Ammon's horn (tissue), 1 donor: ENCODE results near the gene BLVRA.
"Not testable (repeated sequence)": the region's sequence is repeated elsewhere in the genome, so short reads cannot be mapped to it uniquely, and the experiment has no call there.

ENCODE experiments used
- DNase-seq: peaks from one replicate; pipeline ENCODE4 v3.0.0-alpha.2; 2016; ENCODE audit warnings: low spot score

Gene BLVRA

DNA sequence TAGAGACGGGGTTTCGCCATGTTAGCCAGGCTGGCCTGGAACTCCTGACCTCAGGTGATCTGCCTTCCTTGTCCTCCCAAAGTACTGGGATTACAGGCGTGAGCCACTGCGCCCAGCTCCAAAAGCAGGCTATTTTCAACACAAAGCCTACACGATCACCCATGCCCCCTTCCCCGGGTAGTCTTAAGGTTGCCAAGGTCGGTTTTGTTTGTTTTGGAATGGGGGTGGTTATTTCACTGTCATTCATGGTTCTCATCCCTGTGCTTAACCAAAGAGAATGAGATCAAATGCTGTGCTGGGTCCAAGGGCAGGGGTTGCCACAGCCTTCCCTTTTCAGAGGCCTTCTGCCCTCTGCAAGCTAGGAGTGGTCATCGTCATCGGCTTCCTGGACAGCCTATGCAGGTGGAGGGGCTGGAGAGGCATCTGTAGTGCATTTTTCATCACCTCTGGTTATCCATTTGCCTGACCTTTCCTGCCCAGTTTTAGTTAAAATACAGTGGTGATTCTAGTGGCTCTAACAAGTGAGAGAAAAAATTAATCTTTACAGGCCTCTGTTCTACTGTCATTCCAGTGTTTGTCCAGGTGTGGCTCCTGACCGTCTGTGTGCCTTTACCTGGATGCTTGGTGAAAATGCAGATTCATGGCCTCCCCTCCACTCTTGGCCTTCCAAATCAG lies 11.4 kb downstream of the BLVRA start:
- no peak for DNase-seq

DNA sequence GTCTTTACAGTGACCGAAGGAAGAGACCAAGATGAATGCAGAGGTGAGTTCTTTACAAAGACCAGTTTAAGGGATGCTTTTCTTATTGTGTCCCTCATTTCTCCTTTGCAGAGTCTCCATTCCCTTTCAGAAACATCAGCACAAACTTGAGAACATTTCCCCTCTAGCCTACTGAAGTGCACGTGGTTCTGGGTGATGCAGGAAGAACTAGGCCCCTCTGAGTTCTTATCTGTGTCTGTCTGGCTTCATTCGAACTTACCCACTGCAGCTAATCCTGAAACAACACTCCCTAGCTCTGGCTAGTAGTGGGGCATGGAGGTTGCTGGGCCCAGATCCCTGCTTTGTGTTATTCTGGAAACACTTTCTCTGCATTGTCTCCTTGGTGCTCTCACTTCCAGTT lies 12.6 kb downstream of the BLVRA start:
- no peak for DNase-seq

DNA sequence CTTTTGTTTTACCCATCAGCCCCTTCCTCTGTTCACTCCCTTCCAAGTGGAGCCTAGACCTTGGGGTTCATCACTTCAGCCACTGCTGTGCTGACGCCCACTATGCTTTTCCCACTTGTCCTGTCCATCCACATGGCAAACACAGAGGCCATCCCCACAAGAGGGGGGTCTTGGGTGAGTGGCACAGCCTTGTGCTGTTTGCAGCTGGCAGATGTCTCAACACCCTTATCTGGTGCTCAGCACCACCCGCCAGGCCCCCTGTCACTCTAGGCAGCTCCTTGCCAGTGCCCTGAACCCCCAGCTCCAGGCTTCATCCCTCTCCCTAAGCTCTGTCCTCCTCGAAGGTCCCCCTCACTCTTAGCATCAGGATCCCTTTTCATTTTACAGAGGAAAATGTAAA lies 13.1 kb downstream of the BLVRA start:
- DNase-seq: no peak

DNA sequence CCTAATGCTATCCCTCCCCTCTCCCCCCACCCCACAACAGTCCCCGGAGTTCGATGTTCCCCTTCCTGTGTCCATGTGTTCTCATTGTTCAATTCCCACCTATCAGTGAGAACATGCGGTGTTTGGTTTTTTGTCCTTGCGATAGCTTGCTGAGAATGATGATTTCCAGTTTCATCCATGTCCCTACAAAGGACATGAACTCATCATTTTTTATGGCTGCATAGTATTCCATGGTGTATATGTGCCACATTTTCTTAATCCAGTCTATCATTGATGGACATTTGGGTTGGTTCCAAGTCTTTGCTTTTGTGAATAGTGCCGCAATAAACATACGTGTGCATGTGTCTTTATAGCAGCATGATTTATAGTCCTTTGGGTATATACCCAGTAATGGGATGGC lies 14.8 kb downstream of the BLVRA start:
- DNase-seq: not testable (repeated sequence)

DNA sequence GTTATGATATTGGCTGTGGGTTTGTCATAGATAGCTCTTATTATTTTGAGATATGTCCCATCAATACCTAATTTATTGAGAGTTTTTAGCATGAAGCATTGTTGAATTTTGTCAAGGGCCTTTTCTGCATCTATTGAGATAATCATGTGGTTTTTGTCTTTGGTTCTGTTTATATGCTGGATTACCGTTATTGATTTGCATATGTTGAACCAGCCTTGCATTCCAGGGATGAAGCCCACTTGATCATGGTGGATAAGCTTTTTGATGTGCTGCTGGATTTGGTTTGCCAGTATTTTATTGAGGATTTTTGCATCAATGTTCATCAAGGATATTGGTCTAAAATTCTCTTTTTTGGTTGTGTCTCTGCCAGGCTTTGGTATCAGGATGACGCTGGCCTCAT lies 16.8 kb downstream of the BLVRA start:
- DNase-seq: not testable (repeated sequence)

DNA sequence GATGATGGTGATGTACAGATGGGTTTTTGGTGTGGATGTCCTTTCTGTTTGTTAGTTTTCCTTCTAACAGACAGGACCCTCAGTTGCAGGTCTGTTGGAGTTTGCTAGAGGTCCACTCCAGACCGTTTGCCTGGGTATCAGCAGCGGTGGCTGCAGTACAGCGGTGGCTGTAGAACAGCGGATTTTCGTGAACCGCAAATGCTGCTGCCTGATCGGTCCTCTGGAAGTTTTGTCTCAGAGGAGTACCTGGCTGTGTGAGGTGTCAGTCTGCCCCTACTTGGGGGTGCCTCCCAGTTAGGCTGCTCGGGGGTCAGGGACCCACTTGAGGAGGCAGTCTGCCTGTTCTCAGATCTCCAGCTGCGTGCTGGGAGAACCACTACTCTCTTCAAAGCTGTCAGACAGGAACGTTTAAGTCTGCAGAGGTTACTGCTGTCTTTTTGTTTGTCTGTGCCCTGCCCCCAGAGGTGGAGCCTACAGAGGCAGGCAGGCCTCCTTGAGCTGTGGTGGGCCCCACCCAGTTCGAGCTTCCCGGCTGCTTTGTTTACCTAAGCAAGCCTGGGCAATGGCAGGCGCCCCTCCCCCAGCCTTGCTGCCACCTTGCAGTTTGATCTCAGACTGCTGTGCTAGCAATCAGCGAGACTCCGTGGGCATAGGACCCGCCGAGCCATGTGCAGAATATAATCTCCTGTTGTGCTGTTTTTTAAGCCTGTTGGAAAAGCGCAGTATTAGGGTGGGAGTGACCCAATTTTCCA lies 20.0 kb downstream of the BLVRA start:
- not testable (repeated sequence) for DNase-seq

DNA sequence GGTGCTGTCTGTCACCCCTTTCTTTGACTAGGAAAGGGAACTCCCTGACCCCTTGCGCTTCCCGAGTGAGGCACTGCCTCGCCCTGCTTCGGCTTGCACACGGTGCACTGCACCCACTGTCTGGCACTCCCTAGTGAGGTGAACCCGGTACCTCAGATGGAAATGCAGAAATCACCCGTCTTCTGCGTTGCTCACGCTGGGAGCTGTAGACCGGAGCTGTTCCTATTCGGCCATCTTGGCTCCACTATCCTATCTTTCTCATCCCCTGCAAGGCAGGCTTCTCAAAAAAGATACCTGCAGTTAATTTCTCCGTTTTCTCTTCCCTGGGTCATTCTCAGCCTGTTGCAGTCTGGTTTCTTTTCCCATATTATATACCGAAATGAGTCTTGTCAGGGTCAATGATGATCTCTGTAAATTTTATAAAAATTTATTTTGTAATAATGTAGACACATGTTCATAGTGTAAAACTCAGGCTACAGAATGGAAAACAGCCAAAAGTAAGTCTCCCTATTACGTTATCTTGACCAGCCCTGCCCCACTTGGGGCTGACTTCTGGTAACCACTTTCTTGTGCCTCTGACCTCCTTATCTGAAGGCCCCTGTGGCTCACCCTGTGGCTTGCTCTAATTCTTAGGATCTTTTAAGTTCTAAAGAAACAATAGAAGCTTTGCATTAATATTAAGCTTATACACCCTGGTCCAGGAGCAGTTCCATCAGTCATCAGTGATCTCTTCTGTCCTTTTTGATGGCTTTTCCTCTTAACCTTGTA lies 20.7 kb downstream of the BLVRA start:
- DNase-seq: no peak

DNA sequence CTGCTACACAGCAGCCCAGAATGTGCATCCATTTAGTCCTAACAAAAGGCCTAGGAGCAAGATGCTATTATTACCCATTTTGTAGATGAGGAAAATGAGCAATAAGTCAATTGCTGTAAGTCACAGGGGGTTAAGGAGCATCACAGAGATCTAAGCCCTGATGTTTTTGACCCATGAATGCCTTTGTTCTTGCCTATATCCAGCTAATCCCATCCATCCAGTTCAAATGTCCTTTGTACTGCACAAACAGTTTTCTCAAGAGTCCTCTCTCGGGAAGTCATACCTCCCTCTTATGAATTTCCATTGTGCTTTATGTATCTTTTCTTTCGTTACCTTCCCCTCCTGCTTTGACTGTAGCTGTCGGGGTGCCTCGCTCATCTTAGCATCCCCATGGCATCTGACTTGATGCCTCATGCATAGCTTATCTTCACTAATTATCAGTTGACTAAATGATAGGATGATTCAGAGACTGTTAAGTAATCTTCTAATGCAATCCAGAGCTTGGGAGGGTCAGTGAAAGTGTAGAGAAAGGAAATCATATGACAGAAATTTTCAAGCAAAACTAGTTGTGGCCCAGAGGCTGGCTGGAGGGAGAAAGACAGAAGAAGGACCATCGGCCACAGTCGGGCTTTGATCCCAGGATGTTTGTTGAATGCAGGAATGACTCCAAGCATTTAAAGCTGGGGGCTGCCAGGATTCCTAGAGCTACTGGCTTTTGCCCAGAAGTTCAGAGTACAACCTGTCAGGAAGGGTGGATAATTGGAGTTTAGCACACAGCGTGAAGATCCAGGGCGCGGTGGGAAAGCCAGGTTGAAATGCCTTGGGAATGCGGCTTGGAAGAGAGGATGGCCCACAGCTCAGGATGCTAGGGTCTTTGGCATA lies 23.5 kb downstream of the BLVRA start:
- no peak for DNase-seq

DNA sequence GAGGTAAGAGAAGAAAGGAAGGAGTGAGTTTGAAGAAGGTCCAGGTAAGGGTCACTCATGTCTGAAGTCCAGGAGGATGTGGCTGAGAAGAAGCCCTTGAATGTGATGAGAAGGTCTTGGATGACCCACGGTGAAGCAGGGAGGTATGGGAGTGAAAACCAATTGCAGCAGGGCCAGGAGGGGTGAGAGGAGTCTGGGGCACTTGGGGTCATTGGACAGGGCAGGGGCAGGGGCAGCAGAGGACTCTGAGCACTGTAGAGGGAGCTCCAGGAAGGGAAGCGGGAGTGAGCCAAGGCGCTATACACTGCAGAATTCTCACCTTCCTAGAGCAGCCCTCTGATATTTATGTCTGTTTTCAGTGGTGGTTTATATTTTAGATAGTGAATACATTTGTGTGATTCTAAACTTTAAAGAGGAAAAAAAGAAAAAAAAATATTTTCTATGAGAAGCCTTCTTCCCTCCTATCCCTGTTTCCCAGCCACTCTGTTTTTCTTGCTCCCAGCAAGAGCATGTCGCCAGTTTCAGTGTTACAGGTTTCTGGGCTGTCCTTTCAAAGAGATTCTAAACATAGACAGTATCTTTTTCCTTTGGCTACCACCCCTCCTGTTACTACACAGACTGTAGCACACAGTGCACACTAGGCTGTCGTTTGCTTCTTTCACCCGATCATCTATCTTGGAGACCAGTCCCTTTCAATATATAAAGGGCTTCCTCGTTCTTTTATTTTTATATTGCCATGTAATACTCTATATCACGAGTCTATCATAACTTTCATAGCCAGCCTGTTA lies 24.5 kb downstream of the BLVRA start:
- DNase-seq: no peak

DNA sequence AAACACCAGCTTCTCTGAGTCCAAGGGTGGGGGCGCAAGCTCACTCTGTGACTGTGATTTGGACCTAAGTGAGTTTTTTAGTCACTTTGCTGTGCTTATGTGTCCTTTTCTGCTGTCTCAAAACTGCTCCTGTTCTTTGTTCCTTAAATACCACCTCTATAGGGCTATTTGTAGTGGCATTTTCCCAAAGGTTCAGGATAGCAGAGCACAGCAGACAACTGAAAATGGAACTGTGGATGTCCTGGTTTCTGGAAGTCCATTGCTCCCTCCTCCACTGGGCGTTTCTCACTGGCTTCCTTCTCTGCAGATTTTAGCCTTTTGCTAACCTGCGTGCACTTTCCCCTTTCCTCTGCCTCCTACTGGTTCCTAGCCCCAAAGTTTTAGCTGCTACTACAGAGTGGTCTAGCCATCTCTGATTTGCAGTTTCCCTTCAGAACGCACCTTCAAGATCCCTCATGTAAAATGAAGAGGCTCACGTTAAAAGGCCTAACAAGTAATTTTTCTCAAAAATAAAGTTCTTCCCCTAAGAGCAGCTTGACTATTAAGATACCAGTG lies 25.6 kb downstream of the BLVRA start:
- DNase-seq: no peak

DNA sequence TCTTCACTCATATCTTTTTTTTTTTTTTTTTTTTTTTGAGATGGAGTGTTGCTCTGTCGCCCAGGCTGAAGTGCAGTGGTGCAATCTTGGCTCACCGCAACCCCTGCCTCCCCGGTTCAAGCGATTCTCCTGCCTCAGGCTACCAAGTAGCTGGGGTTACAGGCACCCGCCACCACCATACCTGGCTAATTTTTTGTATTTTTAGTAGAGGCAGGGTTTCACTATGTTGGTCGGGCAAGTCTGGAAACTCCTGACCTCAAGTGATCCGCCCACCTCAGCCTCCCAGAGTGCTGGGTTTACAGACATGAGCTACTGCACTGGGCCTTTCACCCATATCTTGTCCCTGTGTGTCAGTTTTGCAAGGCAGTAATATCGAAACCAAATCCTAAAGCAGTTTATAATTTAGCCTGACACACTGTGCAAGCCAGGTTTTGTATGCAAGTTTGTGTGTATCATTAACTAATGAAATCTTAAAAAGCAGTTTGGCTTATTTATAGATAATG lies 26.2 kb downstream of the BLVRA start:
- DNase-seq: not testable (repeated sequence)

DNA sequence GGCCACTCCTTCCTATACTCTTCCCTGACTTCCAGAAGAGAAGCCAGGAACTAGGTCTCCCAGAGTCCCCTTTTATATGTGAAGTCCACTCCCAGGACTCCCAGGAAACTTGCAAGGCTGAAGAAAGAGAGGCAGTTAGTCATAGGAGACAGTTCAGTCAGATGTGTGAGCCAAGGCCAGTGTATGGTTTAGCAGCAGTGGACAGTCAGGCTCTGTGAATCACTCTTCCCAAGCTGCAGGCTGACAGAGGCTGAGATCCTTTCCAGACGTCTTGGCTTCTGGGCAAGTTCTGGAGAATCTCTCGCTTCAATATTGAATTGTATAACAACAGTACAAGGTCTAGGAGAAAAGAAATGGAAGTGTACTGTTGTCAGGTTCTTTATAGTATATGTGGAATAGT lies 26.9 kb downstream of the BLVRA start:
- no peak for DNase-seq

DNA sequence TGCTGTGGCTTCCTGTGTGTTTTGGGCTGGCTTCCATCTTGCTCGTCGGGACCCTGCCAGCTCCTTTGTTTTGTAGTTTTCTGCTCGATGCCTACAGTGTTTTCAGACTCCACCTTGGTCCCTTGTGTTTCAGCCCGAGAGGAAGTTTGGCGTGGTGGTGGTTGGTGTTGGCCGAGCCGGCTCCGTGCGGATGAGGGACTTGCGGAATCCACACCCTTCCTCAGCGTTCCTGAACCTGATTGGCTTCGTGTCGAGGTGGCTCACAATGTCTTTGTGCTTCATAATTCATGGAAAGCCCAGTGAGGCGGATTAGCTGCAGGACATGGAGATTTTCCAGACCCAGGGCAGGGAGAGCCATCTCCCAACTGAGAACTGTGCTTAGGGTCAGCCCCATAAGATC lies 29.3 kb downstream of the BLVRA start:
- no peak for DNase-seq

DNA sequence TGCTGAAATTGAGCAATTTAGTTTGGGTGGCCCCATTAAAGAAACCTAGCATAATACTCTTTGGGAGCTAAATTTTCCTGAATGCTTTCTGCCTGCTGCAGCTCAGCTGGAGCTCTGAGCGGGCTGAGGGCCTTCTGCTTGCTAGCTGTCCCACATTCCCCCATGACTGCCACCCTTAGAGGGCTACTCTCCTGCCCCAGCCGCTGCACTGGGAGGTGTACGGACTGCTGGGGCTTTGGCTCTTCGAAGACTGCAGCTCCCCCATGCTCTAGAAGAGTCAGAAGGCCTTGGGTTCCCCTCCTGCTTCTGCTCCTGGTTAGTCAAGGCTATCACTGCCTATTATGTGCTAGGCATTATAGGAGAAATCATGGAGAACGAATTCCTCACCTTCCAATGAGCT lies 31.5 kb downstream of the BLVRA start:
- DNase-seq: no peak

DNA sequence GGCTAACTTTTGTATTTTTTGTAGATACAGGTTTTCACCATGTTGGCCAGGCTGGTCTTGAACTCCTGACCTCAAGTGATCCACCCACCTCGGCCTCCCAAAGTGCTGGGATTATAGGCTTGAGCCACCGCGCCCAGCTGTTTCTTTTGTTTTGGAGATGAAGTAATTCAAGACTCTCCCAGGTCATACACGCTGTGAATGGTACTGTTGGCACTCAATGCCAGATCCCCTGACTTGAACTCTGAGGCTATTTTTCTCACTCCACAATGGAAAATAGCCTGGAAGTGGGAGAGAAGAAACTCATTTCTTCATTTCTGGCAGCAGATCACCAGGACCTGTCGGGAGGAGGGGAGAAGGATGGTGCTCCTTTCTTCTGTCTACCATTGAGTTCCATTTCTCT lies 32.4 kb downstream of the BLVRA start:
- DNase-seq: no peak

DNA sequence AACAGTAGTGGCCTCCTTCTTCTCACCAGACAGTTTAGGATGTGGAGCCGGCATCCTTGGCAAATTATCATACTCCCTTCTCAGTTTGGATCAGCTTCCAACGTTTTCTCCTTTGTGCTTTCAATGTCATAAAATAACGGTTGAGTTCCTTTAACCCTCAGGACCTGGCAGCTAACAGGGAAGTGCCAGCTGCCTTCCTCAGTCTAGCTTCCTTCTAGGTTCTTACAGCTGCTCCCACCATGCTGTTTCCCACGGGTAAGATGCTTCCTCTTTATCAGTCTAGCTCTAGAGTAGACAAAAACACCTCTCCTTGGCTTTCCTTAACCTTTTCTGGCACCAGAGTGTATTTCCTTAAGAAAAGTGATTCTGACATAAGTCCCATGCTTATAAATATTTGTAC lies 33.2 kb downstream of the BLVRA start:
- DNase-seq: no peak

DNA sequence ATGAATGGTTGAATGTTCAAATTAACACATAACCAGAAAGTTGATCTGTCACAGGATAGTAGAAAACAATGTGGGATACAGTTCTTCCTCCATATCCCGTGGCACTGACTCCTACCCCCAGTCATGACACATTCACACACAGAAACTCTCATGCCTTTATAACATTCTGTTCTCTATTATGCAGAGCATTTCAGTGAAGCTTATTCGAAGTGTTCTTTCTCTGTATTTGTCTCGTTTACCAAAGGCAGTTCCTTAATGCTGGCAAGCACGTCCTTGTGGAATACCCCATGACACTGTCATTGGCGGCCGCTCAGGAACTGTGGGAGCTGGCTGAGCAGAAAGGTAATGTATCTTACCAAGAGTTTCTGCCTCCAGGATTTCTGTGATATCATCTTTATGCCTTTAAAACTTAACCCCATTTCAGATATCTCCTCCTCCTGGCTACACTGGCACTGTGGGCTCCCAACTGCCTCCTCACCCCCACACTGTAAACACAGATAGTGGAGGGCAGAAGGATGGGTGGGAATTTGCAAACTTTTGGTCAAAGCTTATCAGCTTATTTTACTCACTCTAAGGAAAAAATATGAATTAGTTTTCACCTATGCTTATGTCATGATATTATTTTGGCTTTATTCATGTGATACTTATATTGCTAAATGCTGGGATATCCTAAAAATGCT lies 34.1 kb downstream of the BLVRA start:
- no peak for DNase-seq

DNA sequence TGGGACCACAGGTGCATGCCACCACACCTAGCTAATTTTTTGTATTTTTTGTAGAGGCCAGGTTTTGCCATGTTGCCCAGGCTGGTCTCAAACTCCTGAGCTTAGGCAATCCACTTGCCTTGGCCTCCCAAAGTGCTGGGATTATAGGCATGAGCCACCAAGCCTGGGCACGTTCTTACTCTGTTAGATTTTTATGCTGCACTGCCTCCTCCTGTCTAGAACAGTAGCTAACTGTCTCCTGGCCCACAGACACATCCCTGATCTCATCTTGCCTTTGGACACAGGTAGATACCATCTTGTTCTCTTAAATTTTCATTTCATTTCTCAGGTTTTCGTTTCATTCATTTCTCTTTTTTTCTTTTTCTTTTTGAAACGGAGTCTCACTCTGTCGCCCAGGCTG lies 41.1 kb downstream of the BLVRA start:
- no peak for DNase-seq

DNA sequence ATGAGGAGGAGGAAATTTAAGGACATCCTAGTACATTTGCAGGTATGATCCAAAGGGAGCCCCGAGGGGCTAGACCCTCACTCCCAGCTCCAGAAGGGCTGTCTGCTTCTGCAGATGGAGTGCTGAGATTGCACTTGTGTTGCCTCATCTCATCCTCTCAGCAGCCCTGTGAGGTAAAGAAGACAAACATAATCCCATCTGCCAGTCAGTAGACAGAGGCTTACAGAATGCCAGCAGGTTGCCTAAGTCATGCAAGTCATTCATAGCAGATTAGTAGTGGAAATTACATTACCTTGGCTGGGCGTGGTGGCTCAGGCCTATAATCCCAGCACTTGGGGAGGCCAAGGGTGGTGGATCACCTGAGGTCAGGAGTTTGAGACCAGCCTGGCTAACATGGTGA lies 45.4 kb downstream of the BLVRA start:
- DNase-seq: peak; percentile 13

DNA sequence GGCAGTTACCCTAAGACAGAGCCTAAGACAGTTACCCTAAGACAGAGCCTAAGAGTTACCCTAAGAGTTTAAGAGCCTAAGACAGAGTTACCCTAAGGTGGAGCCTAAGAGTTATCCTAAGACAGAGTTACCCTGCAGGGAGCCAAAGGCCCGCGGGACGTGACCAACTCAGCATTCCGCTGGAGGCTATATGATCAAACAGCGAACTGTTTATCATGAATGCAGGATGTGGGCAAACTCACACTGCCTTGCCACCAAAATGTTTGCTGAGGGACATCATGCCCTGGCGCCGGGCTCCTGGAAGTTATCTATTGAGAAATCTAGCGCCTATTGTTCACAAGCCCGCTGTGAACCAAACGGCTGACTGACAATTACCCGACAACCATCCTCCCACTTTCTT lies 49.9 kb downstream of the BLVRA start:
- no peak for DNase-seq
